ENCODE data around the gene ARHGEF40.

The ARHGEF40 gene

GRCh38 chr14:21066882-21067502, 3.1 kb upstream of the ARHGEF40 start:
- H3F3A ChIP-seq (ENCODE audit: low read depth): no peaks in the 10 kb centered on the region
- no peaks in the 10 kb centered on the region for H3K9me3 ChIP-seq (ENCODE audit: insufficient read depth, low read depth, low read length)
- H4K20me1 ChIP-seq (ENCODE audit: insufficient read depth, low read length, poor library complexity, severe bottlenecking): no peaks in the 10 kb centered on the region
- H2AFZ ChIP-seq (ENCODE audit: low read length): no peak overlapping the region
- H3K36me3 ChIP-seq (ENCODE audit: insufficient read depth, low read length): no peaks in the 10 kb centered on the region
- TF ChIP-seq EZH2phosphoT487 (IDR thresholded peaks at IDR 0.05; ENCODE audit: borderline replicate concordance): no peak
- TF ChIP-seq CTCF (conservative IDR thresholded peaks at IDR 0.05; ENCODE audit: low read length): peak; percentile 62
- no peak overlapping the region for H3K4me3 ChIP-seq (ENCODE audit: low read length, poor library complexity, severe bottlenecking)
- no peaks in the 10 kb centered on the region for H3K9me2 ChIP-seq (replicated peaks; ENCODE audit: low read depth, low read length)
- no peak overlapping the region for H3K4me2 ChIP-seq (ENCODE audit: low read depth, low read length, poor library complexity, severe bottlenecking)
- H3K9ac ChIP-seq (ENCODE audit: low read depth, low read length, poor library complexity, severe bottlenecking): no peak overlapping the region
- no peaks in the 10 kb centered on the region for H3K79me2 ChIP-seq (ENCODE audit: insufficient read depth, low read length)
- H3K4me1 ChIP-seq (ENCODE audit: insufficient read depth, low read length, poor library complexity, severe bottlenecking): peaks cover 20% of the 10 kb centered on the region
- no peaks in the 10 kb centered on the region for H3K27me3 ChIP-seq (ENCODE audit: insufficient read depth, low read length, poor library complexity, severe bottlenecking)

GRCh38 chr14:21068521-21069387, 1.4 kb upstream of the ARHGEF40 start:
- peaks cover 32% of the 10 kb centered on the region for H3K4me1 ChIP-seq (ENCODE audit: insufficient read depth, low read length, poor library complexity, severe bottlenecking)
- no peak overlapping the region for H3K4me3 ChIP-seq (ENCODE audit: low read length, poor library complexity, severe bottlenecking)
- no peaks in the 10 kb centered on the region for H3K79me2 ChIP-seq (ENCODE audit: insufficient read depth, low read length)
- no peak overlapping the region for H2AFZ ChIP-seq (ENCODE audit: low read length)
- no peaks in the 10 kb centered on the region for H3K27me3 ChIP-seq (ENCODE audit: insufficient read depth, low read length, poor library complexity, severe bottlenecking)
- H3K36me3 ChIP-seq (ENCODE audit: insufficient read depth, low read length): no peaks in the 10 kb centered on the region
- H3K9me3 ChIP-seq (ENCODE audit: insufficient read depth, low read depth, low read length): no peaks in the 10 kb centered on the region
- H3K9me2 ChIP-seq (replicated peaks; ENCODE audit: low read depth, low read length): no peaks in the 10 kb centered on the region
- TF ChIP-seq EZH2phosphoT487 (IDR thresholded peaks at IDR 0.05; ENCODE audit: borderline replicate concordance): no peak
- peak; percentile 77 for TF ChIP-seq CTCF (conservative IDR thresholded peaks at IDR 0.05; ENCODE audit: low read length)
- H3F3A ChIP-seq (ENCODE audit: low read depth): no peaks in the 10 kb centered on the region
- H3K4me2 ChIP-seq (ENCODE audit: low read depth, low read length, poor library complexity, severe bottlenecking): peak overlapping the region; percentile 96
- H4K20me1 ChIP-seq (ENCODE audit: insufficient read depth, low read length, poor library complexity, severe bottlenecking): no peaks in the 10 kb centered on the region
- no peak overlapping the region for H3K9ac ChIP-seq (ENCODE audit: low read depth, low read length, poor library complexity, severe bottlenecking)

- Histone ChIP-seq H3K79me2 (ENCODE audit: insufficient read depth, low read length) (no peaks in the 10 kb centered on the region), H3F3A (ENCODE audit: low read depth) (no peaks in the 10 kb centered on the region), H3K4me1 (ENCODE audit: insufficient read depth, low read length, poor library complexity, severe bottlenecking) (peaks cover 32% of the 10 kb centered on the region), H3K9me3 (ENCODE audit: insufficient read depth, low read depth, low read length) (no peaks in the 10 kb centered on the region), H3K9me2 (replicated peaks; ENCODE audit: low read depth, low read length) (no peaks in the 10 kb centered on the region), H2AFZ (ENCODE audit: low read length) (peak overlapping the region; percentile 90), H3K9ac (ENCODE audit: low read depth, low read length, poor library complexity, severe bottlenecking) (peak overlapping the region; percentile 83), H3K36me3 (ENCODE audit: insufficient read depth, low read length) (no peaks in the 10 kb centered on the region), H3K4me2 (ENCODE audit: low read depth, low read length, poor library complexity, severe bottlenecking) (peak overlapping the region; percentile 96), H4K20me1 (ENCODE audit: insufficient read depth, low read length, poor library complexity, severe bottlenecking) (no peaks in the 10 kb centered on the region), H3K27me3 (ENCODE audit: insufficient read depth, low read length, poor library complexity, severe bottlenecking) (no peaks in the 10 kb centered on the region), H3K4me3 (ENCODE audit: low read length, poor library complexity, severe bottlenecking) (peak overlapping the region; percentile 95)
- TF ChIP-seq EZH2phosphoT487 (IDR thresholded peaks at IDR 0.05; ENCODE audit: borderline replicate concordance) (no peak), CTCF (conservative IDR thresholded peaks at IDR 0.05; ENCODE audit: low read length) (no peak)
These were observed 569 bp upstream of the ARHGEF40 start for GRCh38 chr14:21069388-21070082.
